Measurements from ENCODE around the gene STAT5A. TPM values are rescaled to one million over a fixed set of nuclear protein-coding genes. Genes with fewer than 3 reads are reported as not detected.
"Not testable (repeated sequence)": the region's sequence is repeated elsewhere in the genome, so short reads cannot be mapped to it uniquely, and the experiment has no call there.

STAT5A gene
- total RNA-seq, 1 experiment from 2014 or later: 0.91 TPM

GRCh38 chr17:42317266-42317845 lies 29.1 kb downstream of the STAT5A start:
- TF ChIP-seq EZH2 (IDR thresholded peaks at IDR 0.05): no peak
- no peak for TF ChIP-seq CEBPB (IDR thresholded peaks at IDR 0.05; ENCODE audit: low read depth)
- no peak for TF ChIP-seq CTCF (IDR thresholded peaks at IDR 0.05 in 2 of 3, conservative IDR thresholded peaks at IDR 0.05 in 1 of 3; ENCODE audit: borderline replicate concordance in 1 of 3, insufficient read depth in 1 of 3, low read depth in 2 of 3, low read length in 2 of 3)
- no peak for TF ChIP-seq JUND (IDR thresholded peaks at IDR 0.05)
- no peak for TF ChIP-seq SRF (IDR thresholded peaks at IDR 0.05; ENCODE audit: low read depth)
- no peak for TF ChIP-seq YY1 (IDR thresholded peaks at IDR 0.05; ENCODE audit: extremely low read depth, insufficient replicate concordance, low read depth, low read length)
- no peak for TF ChIP-seq CBX3 (IDR thresholded peaks at IDR 0.05; ENCODE audit: low read depth)
- no peak for TF ChIP-seq EZH2phosphoT487 (IDR thresholded peaks at IDR 0.05; ENCODE audit: borderline replicate concordance)
- no peak for TF ChIP-seq REST (IDR thresholded peaks at IDR 0.05; ENCODE audit: low read depth)
- TF ChIP-seq POLR2AphosphoS5 (IDR thresholded peaks at IDR 0.05; ENCODE audit: low read depth, low read length): no peak
- no peak for TF ChIP-seq ZNF274 (IDR thresholded peaks at IDR 0.05; ENCODE audit: low read depth, low read length)
- no peak for TF ChIP-seq POLR2A (IDR thresholded peaks at IDR 0.05; ENCODE audit: borderline replicate concordance, extremely low read depth, insufficient read depth, insufficient read length)
- no peak for TF ChIP-seq TCF7L2 (IDR thresholded peaks at IDR 0.05; ENCODE audit: borderline replicate concordance, extremely low read depth, insufficient read depth, insufficient read length)
- no peak for TF ChIP-seq FOSL1 (IDR thresholded peaks at IDR 0.05; ENCODE audit: low read depth)
- POLR2A ChIA-PET: no interaction called here
- Histone ChIP-seq H3K4me3 (replicated peaks in 1 of 2; ENCODE audit: low read depth in 1 of 2, low read length in 2 of 2) (no peak overlapping the region), H3K9me2 (ENCODE audit: insufficient read depth) (no peaks in the 10 kb centered on the region), H3K36me3 (ENCODE audit: control insufficient read depth in 1 of 2, insufficient read depth in 2 of 2, low read length in 2 of 2) (peaks cover 0 to 19% of the 10 kb centered on the region in 2 experiments; a peak in 2 of 4 replicates), H3K9me3 (ENCODE audit: control insufficient read depth in 1 of 2, insufficient read depth in 1 of 2, low read depth in 1 of 2, low read length in 2 of 2) (no peaks in the 10 kb centered on the region), H3K27me3 (ENCODE audit: insufficient read depth, low read length) (no peaks in the 10 kb centered on the region), H3K4me2 (ENCODE audit: low read length) (no peak overlapping the region), H2AFZ (ENCODE audit: low read depth, low read length, poor library complexity, severe bottlenecking) (no peak overlapping the region), H3K4me1 (ENCODE audit: control insufficient read depth in 1 of 2, insufficient read depth in 2 of 2, low read length in 2 of 2) (peaks cover 0 to 4% of the 10 kb centered on the region in 2 experiments; a peak in 1 of 4 replicates), H4K20me1 (ENCODE audit: insufficient read depth) (no peaks in the 10 kb centered on the region), H3K79me2 (ENCODE audit: insufficient read depth, low read length) (no peaks in the 10 kb centered on the region), H3K9ac (ENCODE audit: low read length) (no peak overlapping the region), H3K27ac (ENCODE audit: low read depth, low read length) (no peak overlapping the region)
- RAD21 ChIA-PET (ENCODE audit: low non-redundant PET in 1 of 2, low total read pairs in 2 of 2, uncharacterized antibody in 2 of 2, unreplicated experiment in 2 of 2): no interaction called here
- CTCF ChIA-PET: interaction anchor here (1.1 to 1.3 kb wide), 2 partner anchors 200 to 210 kb away, joined by 4 read pairs; no protein-coding TSS in a partner anchor
- DNase-seq (ENCODE audit: low read depth, low spot score) (no peak), ATAC-seq (no peak)
- intact Hi-C loops (cut with micrococcal nuclease): no loop called here
- BruUV-seq (replicated peaks): no TSS peak

- ATAC-seq; H2AFZ ChIP-seq (ENCODE audit: low read depth, low read length, poor library complexity, severe bottlenecking); H3K9me2 ChIP-seq (ENCODE audit: insufficient read depth); H3K9me3 ChIP-seq (ENCODE audit: control insufficient read depth in 1 of 2, insufficient read depth in 1 of 2, low read depth in 1 of 2, low read length in 2 of 2); H3K27me3 ChIP-seq (ENCODE audit: insufficient read depth, low read length); POLR2A ChIA-PET; H3K4me3 ChIP-seq (replicated peaks in 1 of 2; ENCODE audit: low read depth in 1 of 2, low read length in 2 of 2); H3K27ac ChIP-seq (ENCODE audit: low read depth, low read length); RAD21 ChIA-PET (ENCODE audit: low non-redundant PET in 1 of 2, low total read pairs in 2 of 2, uncharacterized antibody in 2 of 2, unreplicated experiment in 2 of 2); BruUV-seq (replicated peaks); H4K20me1 ChIP-seq (ENCODE audit: insufficient read depth); DNase-seq (ENCODE audit: low read depth, low spot score); H3K9ac ChIP-seq (ENCODE audit: low read length); H3K4me2 ChIP-seq (ENCODE audit: low read length); H3K79me2 ChIP-seq (ENCODE audit: insufficient read depth, low read length); H3K4me1 ChIP-seq (ENCODE audit: control insufficient read depth in 1 of 2, insufficient read depth in 2 of 2, low read length in 2 of 2); intact Hi-C loops (cut with micrococcal nuclease): not testable (repeated sequence)
- CTCF ChIA-PET: interaction anchor here (1.3 kb wide), 1 partner anchor 209 kb away, joined by 4 read pairs; no protein-coding TSS in a partner anchor
- peaks cover under 1 to 19% of the 10 kb centered on the region in 2 experiments; a peak in 3 of 4 replicates for H3K36me3 ChIP-seq (ENCODE audit: control insufficient read depth in 1 of 2, insufficient read depth in 2 of 2, low read length in 2 of 2)
Measured at GRCh38 chr17:42317967-42318366, 29.7 kb downstream of the STAT5A start.
